Muscle of leg (tissue), 11 donors: ENCODE results near the gene TRDMT1. TPM values are rescaled to one million over a fixed set of nuclear protein-coding genes. Genes with fewer than 3 reads are reported as not detected.

Experiments used
- DNase-seq: peaks from one replicate; pipeline ENCODE4 v3.0.0; 2013
- H3K27ac ChIP-seq: one replicate; pipeline ENCODE4 v1.5.1; 2013; ENCODE audit warnings: mild to moderate bottlenecking, low read length, control low read depth
- H3K27me3 ChIP-seq: one replicate; pipeline ENCODE4 v1.6.1; 2013; ENCODE audit warnings: low read length; ENCODE audit not compliant: control insufficient read depth, insufficient read depth
- H3K36me3 ChIP-seq: one replicate; pipeline ENCODE4 v1.6.1; 2013; ENCODE audit warnings: low read length; ENCODE audit not compliant: control insufficient read depth, insufficient read depth
- H3K4me1 ChIP-seq: one replicate; pipeline ENCODE4 v1.6.1; 2013; ENCODE audit warnings: low read length; ENCODE audit not compliant: control insufficient read depth, insufficient read depth
- H3K4me3 ChIP-seq: one replicate; pipeline ENCODE4 v1.5.1; 2013; ENCODE audit warnings: low read length, control low read depth
- H3K9me3 ChIP-seq: replicated peaks from 2 replicates; pipeline ENCODE4 v1.6.1; 2013; ENCODE audit warnings: low read depth, low read length; ENCODE audit not compliant: control insufficient read depth
- WGBS: methylation state at CpG from one replicate; pipeline ENCODE4 v1.1.5; 2013; ENCODE audit warnings: missing lambda C conversion rate; ENCODE audit not compliant: insufficient coverage; 5-methylcytosine and 5-hydroxymethylcytosine counted together
- polyA plus RNA-seq, 8 donors: library from polyadenylated mRNA; unstranded; fragments of 120-200 nt; gene quantifications; one replicate each; pipeline versions ENCODE4 v1.2.1 to v1.2.3, GENCODE V29; 2013; ENCODE audit warnings: inconsistent platforms in 1 of 8, low replicate concordance in 1 of 8; ENCODE audit not compliant: insufficient read length in 8 of 8, insufficient read depth in 1 of 8
- total RNA-seq: library from RNA; stranded (reverse); fragments of 120-200 nt; gene quantifications from one replicate; pipeline ENCODE4 v1.2.4, GENCODE V29; 2013

TRDMT1 gene
- total and polyA plus RNA-seq, 9 donors, result 4.7 to 11.5 (median 7.1) TPM

GRCh38 chr10:17200001-17200911 lies 1.2 kb downstream of the TRDMT1 start:
- no peaks in the 10 kb centered on the region for H3K27me3 ChIP-seq
- no peaks in the 10 kb centered on the region for H3K9me3 ChIP-seq
- H3K27ac ChIP-seq, result peak overlapping the region; percentile 98
- H3K36me3 ChIP-seq, result no peaks in the 10 kb centered on the region
- peaks cover 10% of the 10 kb centered on the region for H3K4me1 ChIP-seq
- H3K4me3 ChIP-seq, result peak overlapping the region; percentile 77
- no CpG with 5 or more reads among the region's 10 CpGs for WGBS
- peak; percentile 77 for DNase-seq

- 11% methylated on average over 6 of the region's 9 CpGs for WGBS
- no peaks in the 10 kb centered on the region for H3K36me3 ChIP-seq
- peaks cover 10% of the 10 kb centered on the region for H3K4me1 ChIP-seq
- H3K4me3 ChIP-seq, result no peak overlapping the region
- H3K27ac ChIP-seq, result peak overlapping the region; percentile 98
- H3K9me3 ChIP-seq, result no peaks in the 10 kb centered on the region
- no peaks in the 10 kb centered on the region for H3K27me3 ChIP-seq
- DNase-seq, result peak; percentile 68
These were observed 2.1 kb downstream of the TRDMT1 start for GRCh38 chr10:17199351-17199804.

- H3K4me3 ChIP-seq, result no peak overlapping the region
- WGBS, result 43% methylated on average over 2 of the region's 3 CpGs
- no peak for DNase-seq
- no peaks in the 10 kb centered on the region for H3K36me3 ChIP-seq
- no peaks in the 10 kb centered on the region for H3K27me3 ChIP-seq
- peaks cover 6% of the 10 kb centered on the region for H3K4me1 ChIP-seq
- no peaks in the 10 kb centered on the region for H3K9me3 ChIP-seq
- H3K27ac ChIP-seq, result no peak overlapping the region
These were observed 4.9 kb downstream of the TRDMT1 start for GRCh38 chr10:17196573-17196972.

GRCh38 chr10:17196045-17196444 lies 5.4 kb downstream of the TRDMT1 start:
- WGBS, result no CpG with 5 or more reads among the region's 2 CpGs
- peak; percentile 84 for DNase-seq
- no peak overlapping the region for H3K27ac ChIP-seq

GRCh38 chr10:17195083-17195482 lies 6.4 kb downstream of the TRDMT1 start:
- DNase-seq, result no peak
- no peaks in the 10 kb centered on the region for H3K27me3 ChIP-seq
- H3K4me1 ChIP-seq, result peaks cover 5% of the 10 kb centered on the region
- no peaks in the 10 kb centered on the region for H3K9me3 ChIP-seq
- H3K27ac ChIP-seq, result no peak overlapping the region
- WGBS, result no CpG with 5 or more reads among the region's 5 CpGs
- no peak overlapping the region for H3K4me3 ChIP-seq
- no peaks in the 10 kb centered on the region for H3K36me3 ChIP-seq

More at GRCh38 chr10:17196045-17196444, 5.4 kb downstream of the TRDMT1 start:
- H3K36me3 ChIP-seq, result no peaks in the 10 kb centered on the region
- H3K4me1 ChIP-seq, result peaks cover 5% of the 10 kb centered on the region
- H3K27me3 ChIP-seq, result no peaks in the 10 kb centered on the region
- no peak overlapping the region for H3K4me3 ChIP-seq
- no peaks in the 10 kb centered on the region for H3K9me3 ChIP-seq

- H3K27me3 ChIP-seq, result no peaks in the 10 kb centered on the region
- no peaks in the 10 kb centered on the region for H3K9me3 ChIP-seq
- H3K4me1 ChIP-seq, result no peaks in the 10 kb centered on the region
- H3K4me3 ChIP-seq, result no peak overlapping the region
- no peak overlapping the region for H3K27ac ChIP-seq
- WGBS, result 67% methylated on average over 1 of the region's 2 CpGs
- H3K36me3 ChIP-seq, result no peaks in the 10 kb centered on the region
- no peak for DNase-seq
These were observed 10.9 kb downstream of the TRDMT1 start for GRCh38 chr10:17190602-17191001.

GRCh38 chr10:17188644-17189172 lies 12.8 kb downstream of the TRDMT1 start:
- H3K4me3 ChIP-seq, result no peak overlapping the region
- no peak for DNase-seq
- WGBS, result no CpG with 5 or more reads among the region's 3 CpGs
- no peaks in the 10 kb centered on the region for H3K9me3 ChIP-seq
- no peaks in the 10 kb centered on the region for H3K4me1 ChIP-seq
- no peaks in the 10 kb centered on the region for H3K27me3 ChIP-seq
- H3K36me3 ChIP-seq, result no peaks in the 10 kb centered on the region
- no peak overlapping the region for H3K27ac ChIP-seq

- H3K4me3 ChIP-seq, result no peak overlapping the region
- no peaks in the 10 kb centered on the region for H3K9me3 ChIP-seq
- no peak overlapping the region for H3K27ac ChIP-seq
- H3K4me1 ChIP-seq, result no peaks in the 10 kb centered on the region
- no peaks in the 10 kb centered on the region for H3K27me3 ChIP-seq
- DNase-seq, result no peak
- WGBS, result no CpG with 5 or more reads among the region's 3 CpGs
- no peaks in the 10 kb centered on the region for H3K36me3 ChIP-seq
These were observed 15.6 kb downstream of the TRDMT1 start for GRCh38 chr10:17185873-17186272.

GRCh38 chr10:17183110-17183509 lies 18.4 kb downstream of the TRDMT1 start:
- no peaks in the 10 kb centered on the region for H3K27me3 ChIP-seq
- no peaks in the 10 kb centered on the region for H3K4me1 ChIP-seq
- H3K27ac ChIP-seq, result no peak overlapping the region
- DNase-seq, result no peak
- no peaks in the 10 kb centered on the region for H3K36me3 ChIP-seq
- no peaks in the 10 kb centered on the region for H3K9me3 ChIP-seq
- no peak overlapping the region for H3K4me3 ChIP-seq
- no CpG with 5 or more reads among the region's 2 CpGs for WGBS

GRCh38 chr10:17181751-17182150 lies 19.7 kb downstream of the TRDMT1 start:
- WGBS, result 48% methylated on average over 2 of the region's 3 CpGs
- Histone ChIP-seq H3K4me3 (no peak overlapping the region), H3K4me1 (no peaks in the 10 kb centered on the region), H3K27ac (no peak overlapping the region), H3K27me3 (no peaks in the 10 kb centered on the region), H3K9me3 (no peaks in the 10 kb centered on the region), H3K36me3 (no peaks in the 10 kb centered on the region)
- peak; percentile 51 for DNase-seq
